Osteocyte (in vitro differentiated cells): Measurements from ENCODE around the gene HMGXB3. TPM values are rescaled to one million over a fixed set of nuclear protein-coding genes. Genes with fewer than 3 reads are reported as not detected.

Source experiments
- DNase-seq: peaks from one replicate; pipeline ENCODE4 v3.0.0; 2021; ENCODE audit warnings: mixed read lengths; ENCODE audit not compliant: unreplicated experiment; ENCODE audit errors: extremely low spot score
- H3K27ac Mint-ChIP-seq: one replicate; pipeline ENCODE4 v1.8.0; 2021; ENCODE audit warnings: mild to moderate bottlenecking, mixed read lengths; ENCODE audit not compliant: unreplicated experiment
- H3K27me3 Mint-ChIP-seq: one replicate; pipeline ENCODE4 v1.8.0; 2021; ENCODE audit warnings: mixed read lengths; ENCODE audit not compliant: unreplicated experiment
- H3K36me3 Mint-ChIP-seq: one replicate; pipeline ENCODE4 v1.8.0; 2021; ENCODE audit warnings: mixed read lengths; ENCODE audit not compliant: unreplicated experiment
- H3K4me1 Mint-ChIP-seq: one replicate; pipeline ENCODE4 v1.8.0; 2021; ENCODE audit warnings: mixed read lengths; ENCODE audit not compliant: unreplicated experiment
- H3K4me3 Mint-ChIP-seq: one replicate; pipeline ENCODE4 v1.8.0; 2021; ENCODE audit warnings: mild to moderate bottlenecking, moderate library complexity, mixed read lengths; ENCODE audit not compliant: unreplicated experiment
- H3K9me3 Mint-ChIP-seq: one replicate; pipeline ENCODE4 v1.8.0; 2021; ENCODE audit warnings: mixed read lengths; ENCODE audit not compliant: unreplicated experiment
- total RNA-seq: library from RNA; stranded (reverse); gene quantifications from 2 replicates; pipeline ENCODE4 v1.2.1, GENCODE V29; 2021
- TF ChIP-seq, protein P1 (sequence below): fragments of 200-600 bp; sonication (generic); IDR thresholded peaks from 2 replicates; pipeline ENCODE4 v1.5.0; 2021; ENCODE audit warnings: antibody characterized with exemption, mild to moderate bottlenecking, moderate library complexity

HMGXB3 gene
- total RNA-seq, 1 donor from 2014 or later, result 58.6 TPM

DNA sequence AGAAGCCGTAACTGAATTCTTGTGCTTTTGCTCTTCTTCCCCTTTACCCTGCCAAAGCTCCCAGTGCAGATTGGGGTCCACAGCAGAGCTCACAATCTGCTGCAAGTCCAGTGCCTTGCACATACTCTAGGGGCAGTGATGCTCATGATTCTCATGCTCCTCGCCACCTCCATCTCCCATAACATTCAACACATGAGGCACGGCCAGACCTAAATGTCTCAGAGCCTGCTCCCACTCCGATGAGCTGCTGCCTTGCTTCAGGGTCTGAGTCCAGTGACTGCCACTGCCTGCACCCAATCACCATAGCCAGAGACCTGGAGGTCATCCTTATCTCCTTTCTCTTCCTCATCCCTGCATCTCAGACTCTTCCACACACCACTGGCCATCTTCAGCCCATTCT is 75.3 kb downstream of the HMGXB3 start:
- peak; percentile 57 for DNase-seq
- H3K27ac Mint-ChIP-seq, result no peak overlapping the region
- no peak overlapping the region for H3K4me3 Mint-ChIP-seq
- peaks cover 6% of the 10 kb centered on the region for H3K4me1 Mint-ChIP-seq
- peaks cover 4% of the 10 kb centered on the region for H3K9me3 Mint-ChIP-seq
- peaks cover 4% of the 10 kb centered on the region for H3K36me3 Mint-ChIP-seq
- TF ChIP-seq, protein P1, sequence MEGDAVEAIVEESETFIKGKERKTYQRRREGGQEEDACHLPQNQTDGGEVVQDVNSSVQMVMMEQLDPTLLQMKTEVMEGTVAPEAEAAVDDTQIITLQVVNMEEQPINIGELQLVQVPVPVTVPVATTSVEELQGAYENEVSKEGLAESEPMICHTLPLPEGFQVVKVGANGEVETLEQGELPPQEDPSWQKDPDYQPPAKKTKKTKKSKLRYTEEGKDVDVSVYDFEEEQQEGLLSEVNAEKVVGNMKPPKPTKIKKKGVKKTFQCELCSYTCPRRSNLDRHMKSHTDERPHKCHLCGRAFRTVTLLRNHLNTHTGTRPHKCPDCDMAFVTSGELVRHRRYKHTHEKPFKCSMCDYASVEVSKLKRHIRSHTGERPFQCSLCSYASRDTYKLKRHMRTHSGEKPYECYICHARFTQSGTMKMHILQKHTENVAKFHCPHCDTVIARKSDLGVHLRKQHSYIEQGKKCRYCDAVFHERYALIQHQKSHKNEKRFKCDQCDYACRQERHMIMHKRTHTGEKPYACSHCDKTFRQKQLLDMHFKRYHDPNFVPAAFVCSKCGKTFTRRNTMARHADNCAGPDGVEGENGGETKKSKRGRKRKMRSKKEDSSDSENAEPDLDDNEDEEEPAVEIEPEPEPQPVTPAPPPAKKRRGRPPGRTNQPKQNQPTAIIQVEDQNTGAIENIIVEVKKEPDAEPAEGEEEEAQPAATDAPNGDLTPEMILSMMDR, result no peak
- no peaks in the 10 kb centered on the region for H3K27me3 Mint-ChIP-seq

- Mint-ChIP-seq H3K27ac (no peak overlapping the region), H3K4me3 (no peak overlapping the region), H3K4me1 (peaks cover 8% of the 10 kb centered on the region), H3K27me3 (no peaks in the 10 kb centered on the region), H3K9me3 (peaks cover 4% of the 10 kb centered on the region), H3K36me3 (peaks cover 4% of the 10 kb centered on the region)
- TF ChIP-seq, protein P1, result no peak
- peak; percentile 32 for DNase-seq
These were observed 76.5 kb downstream of the HMGXB3 start for GRCh38 chr5:150077060-150077459.

DNA sequence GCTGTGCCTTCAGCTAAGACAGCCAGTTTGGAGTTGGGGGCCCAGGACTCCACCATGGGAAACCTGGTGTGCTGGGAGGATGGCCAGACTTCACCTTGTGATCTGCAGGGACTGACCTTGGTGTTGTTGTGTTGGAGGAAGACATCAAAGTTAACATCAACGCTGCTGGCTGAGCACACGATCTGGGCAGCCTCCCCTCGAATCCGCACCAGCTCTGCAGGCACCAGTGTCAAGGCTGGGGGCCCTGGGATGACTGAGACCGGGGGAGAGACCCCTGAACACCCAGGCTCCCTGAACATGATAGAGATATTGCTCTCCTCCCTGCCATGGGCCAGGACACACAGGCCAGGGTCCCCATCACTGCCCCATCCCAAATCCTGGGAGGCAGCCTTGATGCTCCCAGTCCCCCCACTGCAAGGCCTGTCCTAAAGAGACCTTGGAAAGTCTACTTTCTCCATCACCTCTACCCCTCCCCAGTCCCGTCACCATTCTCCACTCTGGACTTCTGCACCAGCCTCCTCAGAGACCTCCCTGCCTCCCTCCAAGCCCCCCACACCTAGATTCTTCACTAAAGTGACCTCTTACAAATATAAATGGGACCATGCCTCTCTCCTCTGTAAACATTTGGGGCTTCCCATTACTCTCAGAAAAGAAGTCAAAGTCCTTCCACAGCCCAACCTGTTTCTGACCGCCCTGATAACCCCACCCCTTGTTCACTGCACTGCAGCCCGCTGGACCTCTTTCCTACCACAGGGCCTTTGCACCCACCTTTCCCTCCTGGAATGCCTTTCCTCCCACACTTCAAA is 77.7 kb downstream of the HMGXB3 start:
- no peak overlapping the region for H3K4me3 Mint-ChIP-seq
- H3K4me1 Mint-ChIP-seq, result peaks cover 8% of the 10 kb centered on the region
- TF ChIP-seq, protein P1, result no peak
- DNase-seq, result peak; percentile 70
- H3K27me3 Mint-ChIP-seq, result no peaks in the 10 kb centered on the region
- H3K9me3 Mint-ChIP-seq, result no peaks in the 10 kb centered on the region
- no peak overlapping the region for H3K27ac Mint-ChIP-seq
- no peaks in the 10 kb centered on the region for H3K36me3 Mint-ChIP-seq

DNA sequence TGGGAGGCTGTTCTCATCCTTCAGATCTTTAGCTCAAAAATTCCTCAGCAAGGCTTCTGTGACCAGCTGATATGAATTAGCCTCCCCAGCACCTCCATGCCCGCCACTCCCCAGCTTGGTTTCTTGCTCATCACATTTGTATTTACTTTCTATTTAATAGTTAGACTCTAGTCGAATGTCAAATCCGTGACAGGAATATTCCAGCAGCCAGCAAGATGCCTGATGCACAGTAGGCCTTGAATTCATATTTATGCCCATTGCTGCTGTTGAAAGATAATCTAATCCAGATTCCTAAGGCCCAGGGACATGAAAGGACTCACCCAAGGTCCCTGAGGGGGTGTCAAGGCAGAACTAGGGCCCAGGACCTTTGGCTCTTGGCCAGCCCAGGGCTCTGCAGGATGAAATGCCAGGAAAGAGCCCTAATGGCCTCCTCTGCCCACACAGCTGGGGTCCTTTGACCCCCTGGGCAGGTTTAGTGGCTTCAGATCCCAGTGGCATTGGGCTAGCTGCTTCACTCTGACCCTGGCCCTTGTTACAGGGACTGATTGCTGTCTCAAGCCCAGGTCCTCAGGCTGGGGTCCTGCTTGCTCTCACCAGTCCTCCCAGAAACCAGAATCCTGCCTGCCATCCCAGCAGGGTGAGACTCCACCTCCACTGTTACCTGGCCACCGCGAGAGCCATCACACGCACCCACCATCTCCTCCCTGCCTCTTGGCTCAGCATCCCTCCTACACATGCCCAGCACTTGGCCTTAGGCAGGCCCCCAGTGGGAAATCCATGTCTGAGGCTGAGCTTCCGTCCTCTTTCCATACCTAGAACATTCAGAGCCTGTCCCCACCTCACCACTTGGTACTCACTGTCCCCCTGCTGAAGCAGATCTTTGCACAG is 78.5 kb downstream of the HMGXB3 start:
- Mint-ChIP-seq H3K27me3 (no peaks in the 10 kb centered on the region), H3K4me3 (no peak overlapping the region), H3K4me1 (peaks cover 8% of the 10 kb centered on the region), H3K36me3 (no peaks in the 10 kb centered on the region), H3K27ac (no peak overlapping the region), H3K9me3 (no peaks in the 10 kb centered on the region)
- peak; percentile 65 for DNase-seq
- TF ChIP-seq, protein P1, result no peak

- H3K36me3 Mint-ChIP-seq, result no peaks in the 10 kb centered on the region
- TF ChIP-seq, protein P1, result no peak
- no peak overlapping the region for H3K27ac Mint-ChIP-seq
- H3K4me3 Mint-ChIP-seq, result no peak overlapping the region
- H3K9me3 Mint-ChIP-seq, result no peaks in the 10 kb centered on the region
- DNase-seq, result peak; percentile 81
- H3K27me3 Mint-ChIP-seq, result no peaks in the 10 kb centered on the region
- H3K4me1 Mint-ChIP-seq, result peaks cover 8% of the 10 kb centered on the region
These were observed 79.4 kb downstream of the HMGXB3 start for GRCh38 chr5:150079909-150080461.
